K562 (cell line): Measurements from ENCODE around the gene C11orf98. TPM values are rescaled to one million over a fixed set of nuclear protein-coding genes. Genes with fewer than 3 reads are reported as not detected.
A peak's percentile ranks its signal among the peaks of the same experiment; 100 is the strongest.

Experiments used
- CBX8 ChIP-seq: fragments of 200-600 bp; sonication (generic); IDR thresholded peaks from 2 replicates; pipeline ENCODE4 v1.6.1; 2012; ENCODE audit warnings: borderline replicate concordance, mixed run types, low read depth, mild to moderate bottlenecking, moderate library complexity, mixed read lengths, low read length, control low read depth, inconsistent platforms; ENCODE audit not compliant: poor library complexity, severe bottlenecking; ENCODE audit errors: extremely low read depth
- CHD2 ChIP-seq: IDR thresholded peaks from 2 replicates; pipeline ENCODE4 v1.6.1; 2011; ENCODE audit warnings: low read depth, low read length
- FOXK1 ChIP-seq: sonication (generic); formaldehyde crosslinking; IDR thresholded peaks from 2 replicates; pipeline ENCODE4 v1.8.0; 2022; ENCODE audit warnings: missing genetic modification reagents, mild to moderate bottlenecking, borderline replicate concordance
- HNRNPUL1 ChIP-seq: fragments of 200-400 bp; formaldehyde crosslinking; IDR thresholded peaks from 2 replicates; pipeline ENCODE4 v1.6.1; 2017; ENCODE audit warnings: low read length
- MAFK ChIP-seq: IDR thresholded peaks from 2 replicates; pipeline ENCODE4 v1.6.1; 2011; ENCODE audit warnings: low read length, improper control_type of control experiment
- NCOA4 ChIP-seq: fragments of 450-650 bp; IDR thresholded peaks from 2 replicates; pipeline ENCODE4 v1.6.1; 2018; ENCODE audit warnings: mild to moderate bottlenecking; ENCODE audit not compliant: partially characterized antibody
- NR2C1 ChIP-seq, 2 experiments: fragments of 450-650 bp; IDR thresholded peaks; 2 replicates each; pipeline ENCODE4 v1.6.1; 2017; ENCODE audit warnings: mild to moderate bottlenecking in 2 of 2, antibody characterized with exemption in 1 of 2, inconsistent platforms in 1 of 2, missing compliant biosample characterization in 1 of 2, missing genetic modification characterization in 1 of 2
- PCBP2 ChIP-seq: fragments of 200-400 bp; formaldehyde crosslinking; IDR thresholded peaks from 2 replicates; pipeline ENCODE4 v1.6.1; 2018; ENCODE audit warnings: low read length, low read depth, mild to moderate bottlenecking, moderate library complexity; ENCODE audit not compliant: poor library complexity, severe bottlenecking
- PPARD ChIP-seq: fragments of 250-450 bp; sonication (Bioruptor Pico); IDR thresholded peaks from 2 replicates; pipeline ENCODE4 v1.8.0; 2022; ENCODE audit warnings: inconsistent platforms, mild to moderate bottlenecking, moderate library complexity
- RAD21 ChIP-seq, 2 experiments: fragments of 250-450 bp in 1 of 2; fragments of 450-650 bp in 1 of 2; sonication (Bioruptor Pico) in 1 of 2; formaldehyde crosslinking in 1 of 2; IDR thresholded peaks in 1 of 2; conservative IDR thresholded peaks in 1 of 2; 2 replicates each; pipeline versions ENCODE4 v1.4.0 to v1.8.0; 2020 to 2022; ENCODE audit warnings: mild to moderate bottlenecking in 2 of 2, moderate library complexity in 1 of 2
- RBFOX2 ChIP-seq: fragments of 200-400 bp; formaldehyde crosslinking; IDR thresholded peaks from 2 replicates; pipeline ENCODE4 v1.6.1; 2017; ENCODE audit warnings: low read depth, mild to moderate bottlenecking, low read length, moderate library complexity
- SETDB1 ChIP-seq: IDR thresholded peaks from one replicate; pipeline ENCODE4 v1.6.1; 2012; ENCODE audit warnings: low read length, control low read depth, inconsistent platforms
- STAT6 ChIP-seq: sonication (generic); formaldehyde crosslinking; IDR thresholded peaks from 2 replicates; pipeline ENCODE4 v1.8.1; 2023; ENCODE audit warnings: mild to moderate bottlenecking, missing genetic modification reagents
- ZNF12 ChIP-seq: sonication (generic); formaldehyde crosslinking; IDR thresholded peaks from 2 replicates; pipeline ENCODE4 v1.4.0; 2020; ENCODE audit warnings: mild to moderate bottlenecking, missing genetic modification reagents
- ZNF212 ChIP-seq: fragments of 450-650 bp; formaldehyde crosslinking; IDR thresholded peaks from 2 replicates; pipeline ENCODE4 v1.4.0; 2020; ENCODE audit warnings: mild to moderate bottlenecking
- ZNF507 ChIP-seq: conservative IDR thresholded peaks from 2 replicates; pipeline ENCODE4 v1.6.1; 2017; ENCODE audit warnings: missing genetic modification characterization, missing compliant biosample characterization
- ZNF76 ChIP-seq: fragments of 250-450 bp; sonication (Bioruptor Pico); IDR thresholded peaks from 2 replicates; pipeline ENCODE4 v1.4.0; 2020; ENCODE audit warnings: mild to moderate bottlenecking, moderate library complexity, borderline replicate concordance
- polyA plus RNA-seq, 8 experiments: library from polyadenylated mRNA; depleted of rRNA in 4 of 8; stranded (reverse) in 5 of 8; unstranded in 3 of 8; fragments of >200 nt; fragmentation: Nextera tagmentation in 2 of 8; fragmentation: Illumina TruSeq in 1 of 8; extraction: Ambion mirVana in 2 of 8; extraction: Trizol in 1 of 8; gene quantifications; 2 replicates each; pipeline versions ENCODE4 v1.2.1 to v1.2.3, GENCODE V29; 2011 to 2014; ENCODE audit warnings: inconsistent platforms in 1 of 8, missing spikeins in 1 of 8
- total RNA-seq, 7 experiments: library from RNA; depleted of rRNA in 6 of 7; stranded (reverse); fragments of >200 nt in 6 of 7; fragmentation: Illumina TruSeq in 2 of 7; extraction: Trizol in 2 of 7; gene quantifications; 2 replicates each; pipeline versions ENCODE4 v1.2.1 to v1.2.3, GENCODE V29; 2011 to 2021; ENCODE audit warnings: low replicate concordance in 1 of 7
- TF ChIP-seq, protein P1 (sequence below): fragments of 250-450 bp; sonication (Bioruptor Pico); IDR thresholded peaks from 2 replicates; pipeline ENCODE4 v1.5.0; 2020; ENCODE audit warnings: mild to moderate bottlenecking
- TF ChIP-seq, protein P2 (sequence below): sonication (generic); formaldehyde crosslinking; IDR thresholded peaks from 2 replicates; pipeline ENCODE4 v1.8.1; 2023; ENCODE audit warnings: mild to moderate bottlenecking, missing genetic modification reagents
- TF ChIP-seq, protein P3 (sequence below): sonication (generic); formaldehyde crosslinking; IDR thresholded peaks from 2 replicates; pipeline ENCODE4 v1.8.0; 2022; ENCODE audit warnings: mild to moderate bottlenecking, missing genetic modification reagents

Gene C11orf98
- total and polyA plus RNA-seq, 9 of the 15 experiments (the other 6 are each of a cell fraction or from before 2014, with no cell fraction given): 103 to 352 (median 218) TPM

GRCh38 chr11:62645946-62646824 is 18.8 kb downstream of the C11orf98 start, which contains the start of gene GANAB (continued):
- TF ChIP-seq FOXK1 (CRISPR knock-in tag): no peak
- TF ChIP-seq RAD21 (CRISPR knock-in tag; conservative IDR thresholded peaks at IDR 0.05 in 1 of 2, IDR thresholded peaks at IDR 0.05 in 1 of 2): no peak
- TF ChIP-seq ZNF507 (tag): no peak
- TF ChIP-seq ZNF12: no peak
- TF ChIP-seq, protein P1, sequence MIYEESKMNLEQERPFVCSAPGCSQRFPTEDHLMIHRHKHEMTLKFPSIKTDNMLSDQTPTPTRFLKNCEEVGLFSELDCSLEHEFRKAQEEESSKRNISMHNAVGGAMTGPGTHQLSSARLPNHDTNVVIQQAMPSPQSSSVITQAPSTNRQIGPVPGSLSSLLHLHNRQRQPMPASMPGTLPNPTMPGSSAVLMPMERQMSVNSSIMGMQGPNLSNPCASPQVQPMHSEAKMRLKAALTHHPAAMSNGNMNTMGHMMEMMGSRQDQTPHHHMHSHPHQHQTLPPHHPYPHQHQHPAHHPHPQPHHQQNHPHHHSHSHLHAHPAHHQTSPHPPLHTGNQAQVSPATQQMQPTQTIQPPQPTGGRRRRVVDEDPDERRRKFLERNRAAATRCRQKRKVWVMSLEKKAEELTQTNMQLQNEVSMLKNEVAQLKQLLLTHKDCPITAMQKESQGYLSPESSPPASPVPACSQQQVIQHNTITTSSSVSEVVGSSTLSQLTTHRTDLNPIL (CRISPR knock-in tag): no peak
- TF ChIP-seq ZNF76 (CRISPR knock-in tag): no peak
- no peak for TF ChIP-seq PCBP2
- TF ChIP-seq CBX8: no peak
- no peak for TF ChIP-seq MAFK
- TF ChIP-seq NCOA4: no peak
- no peak for TF ChIP-seq HNRNPUL1
- no peak for TF ChIP-seq PPARD (CRISPR knock-in tag)
- TF ChIP-seq STAT6 (CRISPR knock-in tag): no peak
- peak; percentile 97 for TF ChIP-seq RBFOX2
- TF ChIP-seq SETDB1: peak; percentile 72
- peak; percentile 97 for TF ChIP-seq NR2C1 (IDR thresholded peaks at IDR 0.05)
- peak; percentile 98 for TF ChIP-seq NR2C1 (tag; IDR thresholded peaks at IDR 0.05)
- TF ChIP-seq, protein P2, sequence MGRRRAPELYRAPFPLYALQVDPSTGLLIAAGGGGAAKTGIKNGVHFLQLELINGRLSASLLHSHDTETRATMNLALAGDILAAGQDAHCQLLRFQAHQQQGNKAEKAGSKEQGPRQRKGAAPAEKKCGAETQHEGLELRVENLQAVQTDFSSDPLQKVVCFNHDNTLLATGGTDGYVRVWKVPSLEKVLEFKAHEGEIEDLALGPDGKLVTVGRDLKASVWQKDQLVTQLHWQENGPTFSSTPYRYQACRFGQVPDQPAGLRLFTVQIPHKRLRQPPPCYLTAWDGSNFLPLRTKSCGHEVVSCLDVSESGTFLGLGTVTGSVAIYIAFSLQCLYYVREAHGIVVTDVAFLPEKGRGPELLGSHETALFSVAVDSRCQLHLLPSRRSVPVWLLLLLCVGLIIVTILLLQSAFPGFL: no peak
- TF ChIP-seq, protein P3, sequence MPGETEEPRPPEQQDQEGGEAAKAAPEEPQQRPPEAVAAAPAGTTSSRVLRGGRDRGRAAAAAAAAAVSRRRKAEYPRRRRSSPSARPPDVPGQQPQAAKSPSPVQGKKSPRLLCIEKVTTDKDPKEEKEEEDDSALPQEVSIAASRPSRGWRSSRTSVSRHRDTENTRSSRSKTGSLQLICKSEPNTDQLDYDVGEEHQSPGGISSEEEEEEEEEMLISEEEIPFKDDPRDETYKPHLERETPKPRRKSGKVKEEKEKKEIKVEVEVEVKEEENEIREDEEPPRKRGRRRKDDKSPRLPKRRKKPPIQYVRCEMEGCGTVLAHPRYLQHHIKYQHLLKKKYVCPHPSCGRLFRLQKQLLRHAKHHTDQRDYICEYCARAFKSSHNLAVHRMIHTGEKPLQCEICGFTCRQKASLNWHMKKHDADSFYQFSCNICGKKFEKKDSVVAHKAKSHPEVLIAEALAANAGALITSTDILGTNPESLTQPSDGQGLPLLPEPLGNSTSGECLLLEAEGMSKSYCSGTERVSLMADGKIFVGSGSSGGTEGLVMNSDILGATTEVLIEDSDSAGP (CRISPR knock-in tag): no peak
- TF ChIP-seq ZNF212 (CRISPR knock-in tag): no peak
- peak; percentile 54 for TF ChIP-seq CHD2
